HG03039 (cell line): ENCODE results near the gene SUFU.

Experiments
- ATAC-seq: cut with Tn5 transposase; IDR thresholded peaks from one replicate; pipeline ENCODE4 v1.9.1; 2021; ENCODE audit warnings: mild to moderate bottlenecking, moderate library complexity; ENCODE audit not compliant: unreplicated experiment

The SUFU gene

GRCh38 chr10:102546606-102547320 is 43.0 kb downstream of the SUFU start:
- no peak for ATAC-seq

DNA sequence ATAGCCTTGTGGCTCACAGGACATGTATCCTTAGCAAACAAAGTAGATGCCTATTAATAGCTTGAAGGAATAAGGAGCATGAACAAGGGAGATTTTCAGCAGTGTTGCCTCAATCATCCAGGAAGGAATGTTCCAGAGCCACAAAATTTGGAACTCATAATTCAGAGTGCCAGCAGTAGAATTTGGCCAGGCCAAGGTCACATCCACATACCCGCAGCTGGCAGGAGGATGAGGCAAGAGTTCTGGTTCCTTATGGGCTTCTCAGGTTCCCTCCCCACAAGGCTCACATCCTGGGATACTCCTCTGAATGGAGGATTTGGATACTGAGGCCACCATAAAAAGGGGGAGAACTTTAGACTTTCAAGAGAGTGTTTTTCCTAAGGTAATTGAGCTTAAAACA is 45.8 kb downstream of the SUFU start:
- no peak for ATAC-seq

DNA sequence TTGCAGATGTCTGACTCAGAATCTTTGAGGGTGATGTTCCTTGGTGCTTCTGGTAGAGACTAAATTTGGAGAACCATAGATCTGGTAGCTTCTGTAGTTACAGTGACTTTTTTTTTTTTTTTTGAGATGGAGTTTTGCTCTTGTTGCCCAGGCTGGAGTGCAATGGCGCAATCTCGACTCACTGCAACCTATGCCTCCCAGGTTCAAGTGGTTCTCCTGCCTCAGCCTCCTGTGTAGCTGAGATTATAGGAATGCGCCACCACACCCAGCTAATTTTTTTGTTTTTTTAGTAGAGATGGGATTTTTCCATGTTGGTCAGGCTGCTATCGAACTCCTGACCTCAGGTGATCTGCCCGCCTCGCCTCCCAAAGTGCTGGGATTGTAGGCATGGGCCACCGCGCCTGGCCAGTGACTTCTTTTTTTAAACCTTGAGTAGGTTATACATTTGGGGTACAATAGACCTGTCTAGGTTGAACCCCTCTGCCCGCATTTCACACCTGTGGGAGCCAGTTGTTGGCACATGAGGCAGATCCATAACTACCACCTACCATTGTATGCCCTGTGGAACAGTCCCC is 47.0 kb downstream of the SUFU start:
- no peak for ATAC-seq

DNA sequence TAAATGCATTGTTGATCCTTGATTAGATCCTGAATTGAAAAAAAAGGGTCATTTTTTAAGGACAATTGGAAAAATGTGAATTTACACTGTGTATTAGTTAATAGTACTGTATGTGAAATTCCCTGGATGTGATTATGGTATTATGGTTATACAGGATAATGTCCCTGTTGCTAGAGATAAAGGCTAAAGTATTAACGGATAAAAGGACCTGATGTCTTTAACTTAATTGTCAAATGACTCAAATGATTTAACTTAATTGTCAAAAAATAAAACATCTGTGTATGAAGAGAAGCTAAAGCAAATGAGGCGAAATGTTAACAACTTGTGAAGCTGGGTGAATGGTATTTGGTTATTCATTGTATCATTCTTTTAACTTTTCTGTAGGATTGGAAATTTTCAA is 48.8 kb downstream of the SUFU start:
- no peak for ATAC-seq

DNA sequence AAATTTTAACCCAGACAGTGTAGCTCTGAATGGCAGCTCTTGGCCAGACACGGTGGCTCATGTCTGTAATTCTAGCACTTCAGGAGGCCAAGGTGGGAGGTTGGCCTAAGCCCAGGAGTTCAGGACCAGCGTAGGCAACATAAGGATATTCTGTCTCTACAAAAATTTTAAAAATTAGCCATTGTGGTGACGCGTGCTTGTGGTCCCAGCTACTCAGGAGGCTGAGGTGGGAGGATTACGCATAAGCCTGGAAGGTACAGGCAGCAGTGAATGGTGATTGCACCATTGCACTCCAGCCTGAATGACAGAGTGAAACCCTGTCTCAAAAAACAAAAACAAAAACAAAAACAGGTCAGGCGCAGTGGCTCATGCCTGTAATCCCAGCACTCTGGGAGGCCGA is 50.0 kb downstream of the SUFU start:
- ATAC-seq: no peak

- ATAC-seq: no peak
Observed at GRCh38 chr10:102554531-102554930, 50.8 kb downstream of the SUFU start.

DNA sequence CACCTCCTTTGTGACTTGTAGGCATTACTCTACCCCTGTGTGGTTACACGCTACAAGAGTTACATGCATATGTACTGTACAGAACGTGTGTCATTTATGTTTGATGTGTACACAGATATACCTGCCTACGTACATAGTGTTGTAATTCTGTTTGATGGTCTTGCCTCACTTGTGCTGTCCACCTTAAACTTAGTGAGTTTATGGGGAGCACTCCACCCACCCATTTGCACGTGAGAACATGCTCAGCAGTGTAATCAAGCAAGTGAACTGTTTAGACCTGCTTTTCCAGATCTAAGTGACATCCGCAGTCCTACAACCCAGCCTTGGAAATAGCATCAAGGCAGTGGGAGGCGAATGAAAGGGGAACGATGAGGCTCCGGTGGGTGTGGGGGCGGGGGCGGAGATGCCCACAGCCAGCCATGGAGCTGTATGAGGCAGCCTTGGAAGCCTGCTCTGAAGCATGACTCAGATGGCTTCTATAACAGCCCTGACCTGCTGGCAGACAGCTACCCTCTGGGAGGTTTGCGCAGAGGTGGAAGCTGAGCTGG is 52.1 kb downstream of the SUFU start:
- no peak for ATAC-seq

DNA sequence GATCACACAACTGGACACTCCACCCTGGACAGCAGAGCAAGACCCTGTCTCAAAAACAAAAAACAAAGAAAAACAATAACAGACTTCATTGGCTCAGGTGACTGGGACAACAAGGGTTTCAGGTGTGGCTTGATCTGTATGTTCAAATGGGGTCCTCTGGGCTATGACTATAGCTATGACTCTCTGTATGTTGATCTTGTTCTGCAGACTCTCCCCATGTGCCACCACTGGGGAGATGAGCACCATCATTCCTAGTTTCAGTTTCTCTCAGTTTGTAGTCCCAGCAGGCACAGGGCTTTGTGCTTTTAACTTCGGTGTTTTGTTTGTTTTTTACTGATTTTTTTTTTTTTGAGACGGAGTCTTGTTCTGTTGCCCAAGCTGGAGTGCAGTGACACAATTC is 53.8 kb downstream of the SUFU start:
- no peak for ATAC-seq

DNA sequence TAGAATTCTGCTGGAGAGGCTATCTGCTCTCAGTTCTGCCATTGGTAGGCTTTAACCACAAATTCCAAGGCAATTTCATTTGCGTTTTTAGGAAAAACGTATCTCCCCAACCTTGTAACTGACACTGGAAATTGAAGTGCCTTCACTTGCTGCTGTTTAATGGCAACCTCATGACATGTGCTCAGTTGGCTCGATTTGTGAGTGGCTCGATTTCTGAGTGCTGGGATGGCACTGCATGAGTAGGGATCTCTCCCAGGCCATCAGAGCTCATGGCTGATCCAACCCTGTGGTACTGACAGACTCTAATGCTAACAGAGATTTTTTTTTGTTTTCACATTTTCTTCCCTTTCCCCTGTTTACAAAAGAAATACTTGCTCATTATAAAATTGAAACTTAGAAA is 56.0 kb downstream of the SUFU start:
- no peak for ATAC-seq

DNA sequence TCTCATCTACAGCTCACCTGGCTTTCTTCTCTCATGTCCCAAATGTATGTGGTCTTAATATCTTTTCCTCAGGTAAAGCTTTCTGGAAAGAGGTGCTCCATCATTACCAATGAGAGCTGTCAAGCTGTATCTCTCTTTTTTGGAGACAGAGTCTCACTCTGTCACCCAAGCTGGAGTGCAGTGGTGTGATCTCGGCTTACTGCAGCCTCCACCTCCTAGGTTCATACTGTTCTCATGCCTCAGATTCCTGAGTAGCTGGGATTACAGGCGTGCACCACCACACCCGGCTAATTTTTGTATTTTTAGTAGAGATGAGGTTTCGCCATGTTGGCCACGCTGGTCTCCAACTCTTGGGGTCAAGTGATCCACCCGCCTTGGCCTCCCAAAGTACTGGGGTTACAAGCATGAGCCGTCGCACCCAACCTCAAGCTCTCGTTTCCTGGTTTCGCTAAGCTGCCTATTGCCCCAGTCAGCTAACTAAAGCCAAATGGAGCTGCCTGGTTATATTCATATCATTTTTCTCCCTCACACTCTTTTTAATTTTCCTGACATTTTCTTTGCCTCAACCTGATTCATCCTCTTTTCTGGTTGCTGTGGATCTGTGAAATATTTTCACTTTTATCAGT is 60.5 kb downstream of the SUFU start:
- no peak for ATAC-seq

DNA sequence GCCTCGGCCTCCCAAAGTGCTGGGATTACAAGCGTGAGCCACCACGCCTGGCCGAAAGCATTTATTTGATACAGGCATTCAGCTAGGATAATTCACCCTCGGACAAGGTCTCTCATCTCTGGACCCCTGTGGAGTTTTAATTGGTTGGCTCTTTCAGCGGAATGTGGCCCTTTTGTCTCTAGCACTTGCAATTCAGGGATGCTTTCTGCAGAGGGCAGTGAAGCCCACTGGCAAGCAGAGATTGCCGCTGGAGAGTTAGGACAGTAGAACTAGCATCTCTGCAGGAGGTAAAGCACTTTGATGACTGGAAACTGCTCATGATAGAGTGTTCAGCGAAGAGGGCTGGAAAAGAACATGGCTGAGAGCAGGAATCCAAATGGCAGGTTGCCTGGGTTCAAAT is 62.0 kb downstream of the SUFU start:
- no peak for ATAC-seq

GRCh38 chr10:102578782-102579181 is 75.0 kb downstream of the SUFU start:
- no peak for ATAC-seq

DNA sequence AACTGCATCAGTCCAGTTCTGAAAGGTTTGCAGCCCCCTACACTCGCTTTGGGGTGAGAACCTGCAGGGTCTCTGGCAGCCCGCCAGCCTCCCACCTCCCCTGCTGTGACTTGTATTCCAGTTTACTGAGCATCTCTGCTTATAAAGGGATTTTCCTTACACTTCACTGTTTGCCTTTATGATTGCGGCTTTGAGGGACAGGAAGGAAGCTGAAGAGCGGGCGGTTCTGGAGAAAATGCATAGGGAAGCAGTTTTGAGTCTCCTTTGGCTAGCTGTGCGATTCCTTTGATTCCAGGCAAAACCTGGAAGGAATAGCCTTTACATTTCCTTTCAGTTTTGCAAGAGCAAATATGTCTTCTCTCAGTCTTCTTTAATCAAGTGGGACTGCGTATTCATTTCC is 75.6 kb downstream of the SUFU start:
- no peak for ATAC-seq

GRCh38 chr10:102580230-102580629 is 76.5 kb downstream of the SUFU start:
- ATAC-seq: no peak

DNA sequence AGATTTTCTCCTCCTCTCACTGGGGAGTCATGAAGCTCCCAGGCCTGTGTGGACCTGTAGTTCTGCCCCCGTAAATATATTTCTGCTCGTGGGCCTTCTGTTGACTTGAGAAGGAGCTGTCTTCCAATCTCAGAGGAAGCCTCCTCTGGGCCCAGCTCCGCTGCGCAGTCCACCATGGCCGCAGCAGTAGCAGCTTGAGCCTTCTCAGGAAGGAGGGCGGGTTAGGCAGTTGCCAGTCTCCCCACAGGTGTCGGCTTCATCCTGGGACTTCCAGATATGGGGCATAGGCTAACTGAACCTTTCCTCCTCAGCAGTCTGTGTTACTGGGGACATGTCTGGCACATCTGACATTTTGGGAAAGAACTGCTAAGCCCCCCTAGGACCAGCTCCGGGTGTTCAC is 77.6 kb downstream of the SUFU start:
- no peak for ATAC-seq

DNA sequence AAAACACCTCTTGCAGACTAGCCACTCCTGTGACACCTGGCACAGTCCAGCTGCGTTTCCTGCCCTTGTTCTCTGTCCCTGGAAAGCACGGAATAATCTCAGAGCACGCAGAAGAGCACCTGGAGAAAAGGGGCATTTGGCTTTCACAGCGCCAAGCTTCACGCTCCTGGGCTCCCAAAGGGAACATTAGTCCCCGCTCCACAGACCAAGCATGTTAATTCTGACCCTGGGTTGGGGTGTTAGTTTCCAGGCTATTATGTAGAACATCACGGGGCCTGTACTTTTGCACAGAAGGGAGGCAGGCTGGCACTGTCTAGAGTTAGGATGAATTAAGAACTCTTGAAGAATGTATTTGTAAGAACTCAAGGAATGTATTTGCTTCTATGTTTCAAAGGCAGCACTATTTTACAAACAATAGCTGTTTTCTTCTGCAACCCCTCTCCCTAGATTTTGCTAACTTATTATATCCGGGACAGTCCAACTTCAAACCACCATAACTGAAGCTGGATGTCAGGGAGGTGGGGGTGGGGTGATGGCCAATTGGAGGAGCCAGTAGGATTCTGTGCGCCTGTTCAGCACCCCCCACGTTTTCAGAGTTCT is 78.3 kb downstream of the SUFU start:
- ATAC-seq: no peak

- ATAC-seq: no peak
Observed at GRCh38 chr10:102583435-102584417, 80.0 kb downstream of the SUFU start.

DNA sequence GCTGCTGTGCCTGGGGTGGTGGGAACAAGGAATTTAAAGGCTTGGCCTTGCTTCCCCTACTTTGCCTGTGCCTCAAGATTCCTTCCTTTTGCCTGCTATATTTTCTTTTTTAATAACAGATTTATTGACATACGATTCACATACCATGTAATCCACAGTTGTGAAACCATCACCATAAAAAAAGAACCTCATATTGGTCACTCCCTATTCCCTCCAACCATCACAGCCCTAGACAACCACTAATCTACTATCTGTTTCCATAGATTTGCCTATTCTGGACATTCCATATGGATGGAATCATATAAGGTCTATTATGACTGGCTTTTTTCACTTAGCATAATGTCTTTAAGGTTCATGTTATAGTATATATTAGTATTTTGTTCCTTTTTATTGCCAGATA is 81.3 kb downstream of the SUFU start:
- ATAC-seq: no peak

DNA sequence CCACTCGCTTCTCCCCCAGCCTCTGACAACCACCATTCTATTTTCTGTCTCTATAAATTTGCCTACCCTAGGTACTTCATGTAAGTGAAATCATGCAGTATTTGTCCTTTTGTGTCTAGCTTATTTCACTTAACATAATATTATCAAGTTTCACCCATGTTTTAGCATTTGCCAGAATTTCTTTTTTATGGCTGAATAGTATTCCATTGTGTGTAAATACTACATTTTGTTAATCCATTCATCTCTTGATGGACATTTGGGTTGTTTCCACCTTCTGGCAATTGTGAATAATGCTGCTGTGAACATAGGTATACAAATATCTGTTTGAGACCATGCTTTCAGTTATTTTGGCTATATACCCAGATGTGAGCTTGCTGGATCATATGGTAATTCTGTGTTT is 83.1 kb downstream of the SUFU start:
- ATAC-seq: no peak

DNA sequence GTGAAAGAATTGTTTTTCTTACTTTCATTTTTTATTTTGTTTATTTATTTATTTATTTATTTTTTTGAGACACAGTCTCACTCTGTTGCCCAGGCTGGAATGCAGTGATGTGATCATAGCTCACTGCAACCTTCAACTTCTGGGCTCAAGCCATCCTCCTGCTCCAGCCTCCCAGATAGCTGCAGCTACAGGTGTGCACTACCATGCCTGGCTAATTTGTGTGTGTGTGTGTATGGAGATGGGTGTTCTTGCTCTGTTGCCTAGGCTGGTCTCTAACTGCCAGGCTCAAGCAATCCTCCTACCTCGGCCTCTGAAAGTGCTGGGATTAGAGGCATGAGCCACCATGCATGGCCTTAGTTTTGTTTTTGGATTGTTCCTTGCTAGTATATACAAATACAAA is 85.1 kb downstream of the SUFU start:
- ATAC-seq: no peak
